Choroid plexus epithelial cell (primary cell): ENCODE data around the gene LIMA1.

Experiments used
- DNase-seq: peaks from one replicate; pipeline ENCODE4 v3.0.0-alpha.2; 2010; ENCODE audit warnings: low read depth
- H3K4me3 ChIP-seq: 2 replicates; pipeline ENCODE4 v1.5.1; 2011; ENCODE audit warnings: low read depth, mild to moderate bottlenecking, control low read depth, low read length, moderate library complexity
- CTCF ChIP-seq: conservative IDR thresholded peaks from 2 replicates; pipeline ENCODE4 v1.5.1; 2011; ENCODE audit warnings: low read depth, mild to moderate bottlenecking, control low read depth, inconsistent platforms, low read length, moderate library complexity

LIMA1 gene

GRCh38 chr12:50217202-50217601, 66.1 kb downstream of the LIMA1 start:
- no peak for TF ChIP-seq CTCF
- no peak overlapping the region for H3K4me3 ChIP-seq
- DNase-seq: no peak

GRCh38 chr12:50215033-50215432, 68.3 kb downstream of the LIMA1 start:
- no peak overlapping the region for H3K4me3 ChIP-seq
- TF ChIP-seq CTCF: no peak
- peak; percentile 71 for DNase-seq

GRCh38 chr12:50214018-50214417, 69.3 kb downstream of the LIMA1 start:
- no peak for DNase-seq
- TF ChIP-seq CTCF: no peak
- no peak overlapping the region for H3K4me3 ChIP-seq

GRCh38 chr12:50213439-50213838, 69.9 kb downstream of the LIMA1 start:
- no peak for TF ChIP-seq CTCF
- H3K4me3 ChIP-seq: no peak overlapping the region
- DNase-seq: no peak

- H3K4me3 ChIP-seq: no peak overlapping the region
- TF ChIP-seq CTCF: no peak
- no peak for DNase-seq
These were observed 71.3 kb downstream of the LIMA1 start for GRCh38 chr12:50212071-50212467.

GRCh38 chr12:50211392-50212070, 71.8 kb downstream of the LIMA1 start:
- no peak overlapping the region for H3K4me3 ChIP-seq
- DNase-seq: peak; percentile 75
- peak; percentile 19 for TF ChIP-seq CTCF

- no peak for TF ChIP-seq CTCF
- no peak for DNase-seq
- H3K4me3 ChIP-seq: no peak overlapping the region
These were observed 75.9 kb downstream of the LIMA1 start for GRCh38 chr12:50207424-50207823.
